Activated T-cell treated with anti-CD3 and anti-CD28 coated beads, Interleukin-2, amount 50 U/mL, for 72 hours (primary cell): ENCODE data around the gene NRIP3. TPM values are rescaled to one million over a fixed set of nuclear protein-coding genes. Genes with fewer than 3 reads are reported as not detected.
"Not testable (repeated sequence)": the region's sequence is repeated elsewhere in the genome, so short reads cannot be mapped to it uniquely, and the experiment has no call there.

Source experiments
- ATAC-seq, 2 donors: fragments of 150-1000 bp; cut with Tn5 transposase; replicated peaks in 1 of 2; 2 replicates each; pipeline ENCODE4 v1.10.0; 2021; ENCODE audit warnings: moderate library complexity in 2 of 2, mild to moderate bottlenecking in 1 of 2
- DNase-seq, 2 donors: peaks; one replicate each; pipeline ENCODE4 v3.0.0; 2021 to 2022; ENCODE audit warnings: mixed read lengths in 1 of 2
- H3K27ac Mint-ChIP-seq: one replicate; pipeline ENCODE4 v1.8.0; 2022; ENCODE audit warnings: mild to moderate bottlenecking, moderate library complexity, mixed read lengths
- H3K27me3 Mint-ChIP-seq: one replicate; pipeline ENCODE4 v1.8.0; 2022; ENCODE audit warnings: low read depth, mixed read lengths
- H3K36me3 Mint-ChIP-seq, 2 donors: one replicate each; pipeline ENCODE4 v1.8.0; 2022; ENCODE audit warnings: mixed read lengths in 2 of 2, mild to moderate bottlenecking in 1 of 2; ENCODE audit not compliant: insufficient read depth in 2 of 2
- H3K4me1 Mint-ChIP-seq: one replicate; pipeline ENCODE4 v1.8.0; 2022; ENCODE audit warnings: low read depth, mixed read lengths
- H3K4me3 Mint-ChIP-seq, 2 donors: one replicate each; pipeline ENCODE4 v1.8.0; 2022; ENCODE audit warnings: mild to moderate bottlenecking in 2 of 2, mixed read lengths in 2 of 2, moderate library complexity in 2 of 2
- H3K9me3 Mint-ChIP-seq, 2 donors: one replicate each; pipeline ENCODE4 v1.8.0; 2022; ENCODE audit warnings: mixed read lengths in 2 of 2
- total RNA-seq, 2 donors: library from RNA; stranded (reverse); gene quantifications; one replicate each; pipeline ENCODE4 v1.2.3, GENCODE V29; 2022

The NRIP3 gene
- total RNA-seq, 2 donors from 2014 or later, result 3.1 to 3.2 TPM

DNA sequence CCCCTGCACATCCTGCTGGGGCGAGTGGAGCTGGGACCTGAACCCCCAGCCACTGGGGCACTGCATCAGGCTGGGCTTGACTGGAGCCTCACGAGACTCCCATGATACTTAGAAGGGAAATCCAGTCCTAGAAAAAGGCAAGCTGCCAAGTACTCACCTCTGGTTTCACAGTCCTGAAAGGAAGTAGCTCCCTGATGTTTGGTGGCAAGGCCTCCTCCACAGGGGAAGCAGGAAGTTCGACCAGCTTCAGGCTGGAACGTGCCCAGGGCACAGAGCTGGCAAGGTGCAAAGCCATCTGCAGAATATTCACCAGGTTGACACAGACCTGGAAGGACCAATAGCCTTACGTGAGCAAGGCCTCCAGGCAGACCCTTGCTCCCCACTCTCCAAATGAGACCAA is 26.8 kb upstream of the NRIP3 start:
- Mint-ChIP-seq H3K4me3 (no peak overlapping the region), H3K36me3 (no peaks in the 10 kb centered on the region), H3K27me3 (peaks cover 14% of the 10 kb centered on the region), H3K9me3 (no peaks in the 10 kb centered on the region), H3K4me1 (no peaks in the 10 kb centered on the region), H3K27ac (no peak overlapping the region)
- ATAC-seq, result no peak
- no peak for DNase-seq

GRCh38 chr11:9029422-9029821 is 25.6 kb upstream of the NRIP3 start:
- DNase-seq (no peak), ATAC-seq (no peak)
- no peaks in the 10 kb centered on the region for H3K9me3 Mint-ChIP-seq
- H3K4me1 Mint-ChIP-seq, result no peaks in the 10 kb centered on the region
- no peak overlapping the region for H3K27ac Mint-ChIP-seq
- H3K4me3 Mint-ChIP-seq, result no peak overlapping the region
- H3K27me3 Mint-ChIP-seq, result peaks cover 14% of the 10 kb centered on the region
- no peaks in the 10 kb centered on the region for H3K36me3 Mint-ChIP-seq

DNA sequence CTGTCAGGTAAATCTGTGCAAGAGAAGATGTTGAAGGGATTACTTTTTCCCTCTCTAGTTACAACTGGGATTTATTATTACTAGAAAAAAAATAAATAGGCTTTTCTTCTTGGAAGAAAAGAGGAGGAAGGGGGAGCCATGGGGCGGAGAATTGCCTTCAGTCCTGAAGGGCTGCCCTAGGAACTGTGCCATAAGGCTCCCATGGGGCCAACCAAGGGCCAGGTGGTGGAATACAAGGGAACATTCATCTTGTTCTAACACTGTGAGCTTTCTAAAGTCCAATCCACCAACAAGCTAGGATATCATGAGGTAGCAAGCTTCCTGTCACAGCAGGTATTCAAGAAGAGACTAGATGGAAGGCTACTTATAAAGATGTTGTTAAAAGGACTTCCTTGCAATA is 24.8 kb upstream of the NRIP3 start:
- no peak for DNase-seq
- Mint-ChIP-seq H3K27me3 (peaks cover 14% of the 10 kb centered on the region), H3K4me3 (no peak overlapping the region), H3K4me1 (no peaks in the 10 kb centered on the region), H3K36me3 (no peaks in the 10 kb centered on the region), H3K27ac (no peak overlapping the region), H3K9me3 (no peaks in the 10 kb centered on the region)
- ATAC-seq, result no peak

DNA sequence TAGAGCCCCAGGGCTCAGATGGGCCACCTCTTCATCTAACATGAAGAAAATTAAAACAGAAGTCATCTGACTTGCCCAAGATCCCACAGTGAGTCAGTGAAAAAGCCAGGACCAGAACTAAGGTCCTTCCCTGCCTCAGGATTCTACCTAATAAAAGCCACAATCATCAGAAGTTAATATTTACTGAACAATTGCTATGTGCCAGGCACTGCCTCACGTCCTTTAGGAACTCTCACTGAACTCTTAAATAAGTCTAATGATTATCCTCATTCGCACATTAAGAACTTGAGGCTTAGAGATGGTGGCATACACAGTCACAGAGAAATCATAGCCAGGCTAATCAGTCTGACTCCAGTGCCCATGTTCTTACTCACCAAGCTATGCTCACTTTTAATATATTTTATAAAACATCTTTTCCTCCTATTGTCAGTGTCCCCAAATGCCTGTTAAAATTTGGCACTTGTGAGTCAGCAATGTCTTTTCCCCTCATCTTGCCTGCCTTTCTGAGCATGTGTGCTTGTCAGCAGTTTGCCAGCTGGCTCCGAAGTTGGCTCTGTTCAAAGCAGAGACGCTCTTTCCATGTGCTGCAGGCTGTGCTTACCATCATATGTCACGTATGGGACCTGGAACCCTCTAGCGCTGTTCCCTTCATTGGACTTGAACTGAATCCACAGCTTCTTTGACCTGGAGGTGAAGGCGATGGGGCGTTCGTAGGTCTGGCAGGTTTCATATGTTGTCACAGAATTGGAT is 21.5 kb upstream of the NRIP3 start:
- no peaks in the 10 kb centered on the region for H3K4me1 Mint-ChIP-seq
- peaks cover 23% of the 10 kb centered on the region for H3K27me3 Mint-ChIP-seq
- H3K9me3 Mint-ChIP-seq, result no peaks in the 10 kb centered on the region
- no peak for ATAC-seq
- H3K4me3 Mint-ChIP-seq, result no peak overlapping the region
- no peaks in the 10 kb centered on the region for H3K36me3 Mint-ChIP-seq
- DNase-seq, result no peak
- H3K27ac Mint-ChIP-seq, result no peak overlapping the region

GRCh38 chr11:9022961-9023680 is 19.3 kb upstream of the NRIP3 start:
- Mint-ChIP-seq H3K27me3 (peaks cover 19% of the 10 kb centered on the region), H3K9me3 (no peaks in the 10 kb centered on the region), H3K4me3 (no peak overlapping the region), H3K4me1 (no peaks in the 10 kb centered on the region), H3K27ac (no peak overlapping the region), H3K36me3 (no peaks in the 10 kb centered on the region)
- ATAC-seq (no peak), DNase-seq (no peak)

GRCh38 chr11:9020916-9021315 is 17.1 kb upstream of the NRIP3 start:
- no peaks in the 10 kb centered on the region for H3K9me3 Mint-ChIP-seq
- H3K27ac Mint-ChIP-seq, result no peak overlapping the region
- peaks cover 17% of the 10 kb centered on the region for H3K4me1 Mint-ChIP-seq
- H3K27me3 Mint-ChIP-seq, result peaks cover 20% of the 10 kb centered on the region
- ATAC-seq (no peak), DNase-seq (no peak)
- no peaks in the 10 kb centered on the region for H3K36me3 Mint-ChIP-seq
- no peak overlapping the region for H3K4me3 Mint-ChIP-seq

- DNase-seq (no peak), ATAC-seq (no peak)
- Mint-ChIP-seq H3K27ac (no peak overlapping the region), H3K27me3 (peaks cover 20% of the 10 kb centered on the region), H3K36me3 (no peaks in the 10 kb centered on the region), H3K4me3 (no peak overlapping the region), H3K4me1 (peaks cover 19% of the 10 kb centered on the region), H3K9me3 (no peaks in the 10 kb centered on the region)
Observed at GRCh38 chr11:9019861-9020260, 16.1 kb upstream of the NRIP3 start.

GRCh38 chr11:9017773-9018172 is 14.0 kb upstream of the NRIP3 start:
- DNase-seq (no peak), ATAC-seq (no peak)
- no peaks in the 10 kb centered on the region for H3K9me3 Mint-ChIP-seq
- H3K4me1 Mint-ChIP-seq, result peaks cover 19% of the 10 kb centered on the region
- no peak overlapping the region for H3K27ac Mint-ChIP-seq
- no peaks in the 10 kb centered on the region for H3K36me3 Mint-ChIP-seq
- no peak overlapping the region for H3K4me3 Mint-ChIP-seq
- peaks cover 25% of the 10 kb centered on the region for H3K27me3 Mint-ChIP-seq

DNA sequence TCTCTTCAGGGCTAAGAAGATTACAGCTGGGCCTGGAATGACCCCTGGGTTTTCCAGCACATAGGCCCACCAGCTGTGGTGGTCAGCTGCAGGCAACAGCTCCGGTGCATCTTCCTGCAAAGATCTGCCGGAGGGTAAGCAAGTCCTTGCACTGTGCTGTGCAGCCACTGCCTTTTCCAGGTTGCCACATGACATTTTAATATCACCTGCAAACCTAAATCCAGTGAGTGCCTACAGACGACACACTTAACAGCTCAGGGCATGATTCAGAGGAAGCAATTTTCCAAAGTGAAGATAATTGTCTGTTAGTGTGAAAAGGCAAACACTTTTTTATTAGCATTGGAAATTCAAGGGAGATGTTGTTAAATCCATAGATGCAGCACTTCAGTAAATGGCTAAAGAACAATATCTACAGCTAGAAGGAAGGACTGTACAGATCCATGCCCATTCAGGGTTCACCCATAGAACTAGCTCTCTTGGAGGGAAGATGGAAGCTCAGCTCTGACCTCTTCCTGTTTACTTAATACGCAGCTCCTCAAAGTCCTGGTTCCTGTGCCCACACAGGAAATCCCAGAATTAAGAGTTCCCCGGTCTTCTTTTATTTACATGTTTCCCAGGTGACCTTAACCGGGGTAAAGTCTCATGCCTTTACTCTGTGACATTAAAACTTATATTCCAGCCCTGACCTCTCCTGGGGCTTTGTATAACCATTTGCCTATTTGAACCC is 13.3 kb upstream of the NRIP3 start:
- peaks cover 19% of the 10 kb centered on the region for H3K27me3 Mint-ChIP-seq
- H3K27ac Mint-ChIP-seq, result no peak overlapping the region
- no peaks in the 10 kb centered on the region for H3K9me3 Mint-ChIP-seq
- no peak for ATAC-seq
- H3K4me1 Mint-ChIP-seq, result peaks cover 19% of the 10 kb centered on the region
- no peaks in the 10 kb centered on the region for H3K36me3 Mint-ChIP-seq
- H3K4me3 Mint-ChIP-seq, result no peak overlapping the region
- DNase-seq, result no peak

DNA sequence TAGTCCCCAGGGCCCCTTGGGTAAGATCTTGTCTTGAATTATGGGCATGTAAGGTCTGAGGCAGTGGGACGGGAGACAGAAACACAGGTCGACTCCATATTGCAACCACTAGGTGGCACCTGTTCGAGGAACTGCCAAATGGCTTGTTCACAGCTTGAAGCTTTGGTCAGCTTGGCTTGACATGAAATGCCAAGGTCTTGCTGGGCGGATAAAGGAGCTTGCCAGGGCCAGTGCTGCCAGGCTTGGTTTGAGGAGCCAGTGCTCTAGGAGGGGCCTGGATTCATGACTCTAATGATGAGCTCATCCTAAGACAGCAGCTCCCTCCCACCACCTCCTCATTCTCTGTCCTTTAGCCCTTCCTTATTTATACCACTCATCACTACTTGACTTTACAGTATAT is 11.9 kb upstream of the NRIP3 start:
- H3K4me1 Mint-ChIP-seq, result peaks cover 19% of the 10 kb centered on the region
- DNase-seq (peak; percentile 58 to 68), ATAC-seq (peak; percentile 79 to 81)
- H3K36me3 Mint-ChIP-seq, result no peaks in the 10 kb centered on the region
- peaks cover 14% of the 10 kb centered on the region for H3K27me3 Mint-ChIP-seq
- H3K27ac Mint-ChIP-seq, result no peak overlapping the region
- no peaks in the 10 kb centered on the region for H3K9me3 Mint-ChIP-seq
- no peak overlapping the region for H3K4me3 Mint-ChIP-seq

- H3K27me3 Mint-ChIP-seq, result peaks cover 14% of the 10 kb centered on the region
- no peaks in the 10 kb centered on the region for H3K36me3 Mint-ChIP-seq
- H3K4me1 Mint-ChIP-seq, result peaks cover 19% of the 10 kb centered on the region
- no peak overlapping the region for H3K27ac Mint-ChIP-seq
- ATAC-seq, result no peak
- H3K9me3 Mint-ChIP-seq, result peaks cover 0 to 1% of the 10 kb centered on the region in 2 donors
- H3K4me3 Mint-ChIP-seq, result no peak overlapping the region
- DNase-seq, result no peak
Observed at GRCh38 chr11:9014826-9015225, 11.0 kb upstream of the NRIP3 start.

- Mint-ChIP-seq H3K4me3 (no peak overlapping the region), H3K27ac (no peak overlapping the region), H3K9me3 (peaks cover 0 to 1% of the 10 kb centered on the region in 2 donors), H3K4me1 (peaks cover 19% of the 10 kb centered on the region), H3K36me3 (no peaks in the 10 kb centered on the region), H3K27me3 (peaks cover 16% of the 10 kb centered on the region)
- DNase-seq (no peak), ATAC-seq (no peak)
Observed at GRCh38 chr11:9013373-9013772, 9.6 kb upstream of the NRIP3 start.

DNA sequence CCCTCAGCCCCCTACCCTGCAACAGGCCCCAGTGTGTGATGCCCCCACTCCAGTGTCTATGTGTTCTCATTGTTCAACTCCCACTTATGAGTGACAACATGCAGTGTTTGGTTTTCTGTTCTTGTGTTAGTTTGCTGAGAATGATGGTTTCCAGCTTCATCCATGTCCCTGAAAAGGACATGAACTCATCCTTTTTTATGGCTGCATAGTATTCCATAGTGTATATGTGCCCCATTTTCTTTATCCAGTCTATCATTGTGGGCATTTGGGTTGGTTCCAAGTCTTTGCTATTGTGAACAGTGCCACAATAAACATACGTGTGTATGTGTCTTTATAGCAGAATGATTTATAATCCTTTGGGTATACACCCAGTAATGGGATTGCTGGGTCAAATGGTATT is 5.7 kb upstream of the NRIP3 start:
- H3K4me3 Mint-ChIP-seq, H3K27ac Mint-ChIP-seq, ATAC-seq, H3K9me3 Mint-ChIP-seq, DNase-seq, H3K36me3 Mint-ChIP-seq, H3K4me1 Mint-ChIP-seq: not testable (repeated sequence)
- peaks cover 37% of the 10 kb centered on the region for H3K27me3 Mint-ChIP-seq
